K562 (cell line): ENCODE results near the gene SPATA16. TPM values are rescaled to one million over a fixed set of nuclear protein-coding genes. Genes with fewer than 3 reads are reported as not detected.

Experiments used
- ATAC-seq: fragments of 200-7000 bp; cut with Tn5 transposase; 3 replicates; pipeline ENCODE4 v1.9.1; 2020; ENCODE audit warnings: moderate library complexity
- BruUV-seq: library from RNA; stranded (reverse); fragments of 400-500 nt; replicated peaks from 2 replicates; lab custom pipeline; 2021; lab: Mats Ljungman, UMichigan
- CTCF ChIA-PET: fragments of 300-600 bp; formaldehyde crosslinking; extraction: SDS; loops from one replicate; lab custom pipeline; 2021; ENCODE audit warnings: low intra/inter-chr PET ratio; lab: Yijun Ruan, JAX
- POLR2A ChIA-PET: fragments of 300-600, 350-650 bp; sonication (Branson Sonifier 250); formaldehyde crosslinking; extraction: SDS; loops from one replicate; lab custom pipeline; 2021; ENCODE audit warnings: antibody characterized with exemption, inconsistent platforms; lab: Yijun Ruan, JAX
- DNase-seq, 4 experiments: peaks; one replicate each; pipeline versions ENCODE4 v3.0.0 to v3.0.0-alpha.2; 2011 to 2018; ENCODE audit warnings: low spot score in 3 of 4, mixed read lengths in 3 of 4; ENCODE audit errors: extremely low read depth in 1 of 4
- FAIRE-seq: peaks from 2 replicates; lab custom pipeline; 2011; peaks lifted over from hg19 to GRCh38; lab: Jason Lieb, UNC
- H2AFZ ChIP-seq: 2 replicates; pipeline ENCODE4 v1.6.0; 2011; ENCODE audit warnings: low read depth, low read length, control low read depth, inconsistent platforms
- H3K27ac ChIP-seq: fragments of 200-600 bp; 3 replicates; pipeline ENCODE4 v1.8.0; 2011; ENCODE audit warnings: low read depth, mild to moderate bottlenecking, control low read depth, inconsistent platforms, low read length, moderate library complexity, mixed read lengths; ENCODE audit errors: extremely low read depth
- H3K27me3 ChIP-seq, 2 experiments: fragments of 300-600 bp in 1 of 2; 2 replicates in 1 of 2; 3 replicates in 1 of 2; pipeline versions ENCODE4 v1.6.0 to v1.8.0; 2011; ENCODE audit warnings: inconsistent platforms in 2 of 2, low read length in 2 of 2, mild to moderate bottlenecking in 1 of 2, mixed read lengths in 1 of 2, moderate library complexity in 1 of 2; ENCODE audit not compliant: control insufficient read depth in 2 of 2, insufficient read depth in 2 of 2
- H3K36me3 ChIP-seq: fragments of 300-600 bp; 3 replicates; pipeline ENCODE4 v1.8.0; 2011; ENCODE audit warnings: mild to moderate bottlenecking, low read length, inconsistent platforms; ENCODE audit not compliant: control insufficient read depth, insufficient read depth
- H3K4me1 ChIP-seq, 2 experiments: fragments of 200-600 bp in 1 of 2; replicated peaks in 1 of 2; 2 replicates in 1 of 2; 3 replicates in 1 of 2; pipeline versions ENCODE4 v1.5.1 to v1.8.0; 2011; ENCODE audit warnings: inconsistent platforms in 2 of 2, low read length in 2 of 2, mild to moderate bottlenecking in 1 of 2, mixed read lengths in 1 of 2, moderate library complexity in 1 of 2; ENCODE audit not compliant: control insufficient read depth in 2 of 2, insufficient read depth in 2 of 2
- H3K4me2 ChIP-seq: 2 replicates; pipeline ENCODE4 v1.6.1; 2011; ENCODE audit warnings: low read length, control low read depth, inconsistent platforms, mixed read lengths; ENCODE audit not compliant: insufficient read depth
- H3K4me3 ChIP-seq: fragments of 200-600 bp; sonication (generic), shearing (Covaris generic); 2 replicates; pipeline ENCODE4 v1.5.1; 2016; ENCODE audit warnings: control low read depth, inconsistent platforms
- H3K79me2 ChIP-seq: fragments of 200-600 bp; 3 replicates; pipeline ENCODE4 v1.8.0; 2011; ENCODE audit warnings: low read length, inconsistent platforms; ENCODE audit not compliant: control insufficient read depth, insufficient read depth
- H3K9ac ChIP-seq, 2 experiments: 2 replicates each; pipeline versions ENCODE4 v1.6.0 to v1.6.1; 2011; ENCODE audit warnings: low read depth in 2 of 2, low read length in 2 of 2, control low read depth in 1 of 2, inconsistent platforms in 1 of 2, mild to moderate bottlenecking in 1 of 2, mixed read lengths in 1 of 2; ENCODE audit not compliant: insufficient read depth in 1 of 2
- H3K9me1 ChIP-seq: one replicate; pipeline ENCODE4 v1.6.0; 2011; ENCODE audit warnings: inconsistent platforms, mild to moderate bottlenecking, low read length, moderate library complexity; ENCODE audit not compliant: control insufficient read depth, insufficient read depth
- H3K9me3 ChIP-seq: replicated peaks from 2 replicates; pipeline ENCODE4 v1.5.1; 2011; ENCODE audit warnings: low read depth, low read length, inconsistent platforms; ENCODE audit not compliant: control insufficient read depth, insufficient read depth
- H4K20me1 ChIP-seq: replicated peaks from 2 replicates; pipeline ENCODE4 v1.6.1; 2011; ENCODE audit warnings: low read length, inconsistent platforms, mixed read lengths; ENCODE audit not compliant: control insufficient read depth, insufficient read depth
- DIDO1 ChIP-seq: fragments of 450-650 bp; IDR thresholded peaks from 2 replicates; pipeline ENCODE4 v1.6.1; 2016; ENCODE audit warnings: low read depth, missing biosample characterization, missing genetic modification characterization
- MEIS2 ChIP-seq: fragments of 450-650 bp; IDR thresholded peaks from 2 replicates; pipeline ENCODE4 v1.6.1; 2014; ENCODE audit warnings: mild to moderate bottlenecking; ENCODE audit not compliant: partially characterized antibody
- NEUROD1 ChIP-seq: fragments of 150-350 bp; IDR thresholded peaks from 2 replicates; pipeline ENCODE4 v1.6.1; 2014; ENCODE audit warnings: borderline replicate concordance, low read length, low read depth; ENCODE audit not compliant: partially characterized antibody
- PKNOX1 ChIP-seq: fragments of 450-650 bp; IDR thresholded peaks from 2 replicates; pipeline ENCODE4 v1.6.1; 2016
- SMAD4 ChIP-seq: fragments of 250-450 bp; sonication (Bioruptor Pico); conservative IDR thresholded peaks from 2 replicates; pipeline ENCODE4 v1.8.0; 2021; ENCODE audit warnings: inconsistent platforms, mild to moderate bottlenecking, moderate library complexity
- TAF1 ChIP-seq: IDR thresholded peaks from 2 replicates; pipeline ENCODE4 v1.6.1; 2011; ENCODE audit warnings: mild to moderate bottlenecking, low read length, moderate library complexity; ENCODE audit not compliant: insufficient read depth, control insufficient read depth, severe bottlenecking; ENCODE audit errors: extremely low read depth
- TFAP4 ChIP-seq: sonication (generic); formaldehyde crosslinking; IDR thresholded peaks from 2 replicates; pipeline ENCODE4 v1.8.0; 2022; ENCODE audit warnings: missing genetic modification reagents, mild to moderate bottlenecking, moderate library complexity, borderline replicate concordance
- WGBS: fragments of 100-300 bp; shearing (Covaris generic); methylation state at CpG from one replicate; pipeline ENCODE4 v1.1.6; 2016; ENCODE audit warnings: low coverage, mixed read lengths; ENCODE audit not compliant: insufficient coverage; ENCODE audit errors: missing lambda C conversion rate; 5-methylcytosine and 5-hydroxymethylcytosine counted together
- in situ Hi-C: fragments of 300-500 bp; cut with MboI; formaldehyde crosslinking; loops from 4 replicates; pipeline ENCODE4 v1.15.0; 2018; ENCODE audit warnings: inconsistent platforms, mixed read lengths
- intact Hi-C: fragments of 100-400 bp; cut with micrococcal nuclease; formaldehyde crosslinking; loops from 2 replicates; pipeline ENCODE4 v1.14.2; 2022
- polyA plus RNA-seq, 8 experiments: library from polyadenylated mRNA; depleted of rRNA in 4 of 8; stranded (reverse) in 5 of 8; unstranded in 3 of 8; fragments of >200 nt; fragmentation: Nextera tagmentation in 2 of 8; fragmentation: Illumina TruSeq in 1 of 8; extraction: Ambion mirVana in 2 of 8; extraction: Trizol in 1 of 8; gene quantifications; 2 replicates each; pipeline versions ENCODE4 v1.2.1 to v1.2.3, GENCODE V29; 2011 to 2014; ENCODE audit warnings: inconsistent platforms in 1 of 8, missing spikeins in 1 of 8
- total RNA-seq, 7 experiments: library from RNA; depleted of rRNA in 6 of 7; stranded (reverse); fragments of >200 nt in 6 of 7; fragmentation: Illumina TruSeq in 2 of 7; extraction: Trizol in 2 of 7; gene quantifications; 2 replicates each; pipeline versions ENCODE4 v1.2.1 to v1.2.3, GENCODE V29; 2011 to 2021; ENCODE audit warnings: low replicate concordance in 1 of 7
- TF ChIP-seq, protein P1 (sequence below), 2 experiments: fragments of 450-650 bp in 1 of 2; sonication (generic) in 1 of 2; formaldehyde crosslinking in 1 of 2; IDR thresholded peaks; 2 replicates each; pipeline versions ENCODE4 v1.7.1 to v1.9.0; 2016 to 2022; ENCODE audit warnings: inconsistent platforms in 1 of 2, mild to moderate bottlenecking in 1 of 2, missing genetic modification reagents in 1 of 2

The SPATA16 gene
- total and polyA plus RNA-seq, 9 of the 15 experiments (the other 6 are each of a cell fraction or from before 2014, with no cell fraction given): not detected

DNA sequence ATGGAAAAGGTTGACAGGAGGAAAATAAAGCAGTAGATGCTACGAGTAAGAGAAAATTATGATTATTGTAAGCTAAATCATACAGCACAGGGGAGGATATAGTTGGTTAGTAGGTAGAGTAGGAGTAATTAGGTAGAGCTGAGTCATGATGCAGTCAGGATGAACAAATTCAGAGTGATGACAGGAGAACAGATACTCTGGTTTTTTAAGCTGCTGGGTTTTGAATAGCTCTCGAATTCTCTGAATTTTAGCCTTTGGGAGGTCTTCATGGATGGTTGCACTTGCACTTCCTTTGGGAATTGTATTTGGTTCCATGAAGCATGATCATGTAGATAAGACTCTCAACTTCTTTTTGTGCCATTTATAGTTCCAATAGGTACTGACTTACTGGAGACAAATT lies 294.3 kb downstream of the SPATA16 start (continued):
- peak; percentile 82 for TF ChIP-seq MEIS2
- no peak for TF ChIP-seq PKNOX1
- no peak for TF ChIP-seq TAF1

GRCh38 chr3:172846103-172846561 lies 294.9 kb downstream of the SPATA16 start:
- ChIA-PET CTCF (no interaction called here), POLR2A (interaction anchor here (1.4 to 1.6 kb wide), 2 partner anchors 9 to 11 kb away, joined by 3 to 7 read pairs; no protein-coding TSS in a partner anchor)
- no TSS peak for BruUV-seq
- H3K9ac ChIP-seq: no peak overlapping the region
- intact Hi-C loops (no loop called here), in situ Hi-C loops (no loop called here)
- H3K4me2 ChIP-seq: no peak overlapping the region
- FAIRE-seq (no peak), ATAC-seq (peak; percentile 56), DNase-seq (peak in 1 of 4 experiments; percentile 45)
- peak overlapping the region; percentile 38; the same call in 2 of the 3 replicates for H3K27ac ChIP-seq
- no peaks in the 10 kb centered on the region for H3K79me2 ChIP-seq
- H3K9me3 ChIP-seq: no peaks in the 10 kb centered on the region
- H3K4me3 ChIP-seq: no peak overlapping the region
- 44% methylated on average over 4 of the region's 4 CpGs for WGBS
- peaks cover 0 to 28% of the 10 kb centered on the region in 2 experiments; a peak in 3 of 5 replicates for H3K4me1 ChIP-seq
- no peaks in the 10 kb centered on the region for H3K9me1 ChIP-seq
- no peaks in the 10 kb centered on the region for H3K27me3 ChIP-seq
- no peaks in the 10 kb centered on the region for H4K20me1 ChIP-seq
- no peaks in the 10 kb centered on the region for H3K36me3 ChIP-seq
- H2AFZ ChIP-seq: peak overlapping the region; percentile 78
- no peak for TF ChIP-seq NEUROD1
- TF ChIP-seq, protein P1, sequence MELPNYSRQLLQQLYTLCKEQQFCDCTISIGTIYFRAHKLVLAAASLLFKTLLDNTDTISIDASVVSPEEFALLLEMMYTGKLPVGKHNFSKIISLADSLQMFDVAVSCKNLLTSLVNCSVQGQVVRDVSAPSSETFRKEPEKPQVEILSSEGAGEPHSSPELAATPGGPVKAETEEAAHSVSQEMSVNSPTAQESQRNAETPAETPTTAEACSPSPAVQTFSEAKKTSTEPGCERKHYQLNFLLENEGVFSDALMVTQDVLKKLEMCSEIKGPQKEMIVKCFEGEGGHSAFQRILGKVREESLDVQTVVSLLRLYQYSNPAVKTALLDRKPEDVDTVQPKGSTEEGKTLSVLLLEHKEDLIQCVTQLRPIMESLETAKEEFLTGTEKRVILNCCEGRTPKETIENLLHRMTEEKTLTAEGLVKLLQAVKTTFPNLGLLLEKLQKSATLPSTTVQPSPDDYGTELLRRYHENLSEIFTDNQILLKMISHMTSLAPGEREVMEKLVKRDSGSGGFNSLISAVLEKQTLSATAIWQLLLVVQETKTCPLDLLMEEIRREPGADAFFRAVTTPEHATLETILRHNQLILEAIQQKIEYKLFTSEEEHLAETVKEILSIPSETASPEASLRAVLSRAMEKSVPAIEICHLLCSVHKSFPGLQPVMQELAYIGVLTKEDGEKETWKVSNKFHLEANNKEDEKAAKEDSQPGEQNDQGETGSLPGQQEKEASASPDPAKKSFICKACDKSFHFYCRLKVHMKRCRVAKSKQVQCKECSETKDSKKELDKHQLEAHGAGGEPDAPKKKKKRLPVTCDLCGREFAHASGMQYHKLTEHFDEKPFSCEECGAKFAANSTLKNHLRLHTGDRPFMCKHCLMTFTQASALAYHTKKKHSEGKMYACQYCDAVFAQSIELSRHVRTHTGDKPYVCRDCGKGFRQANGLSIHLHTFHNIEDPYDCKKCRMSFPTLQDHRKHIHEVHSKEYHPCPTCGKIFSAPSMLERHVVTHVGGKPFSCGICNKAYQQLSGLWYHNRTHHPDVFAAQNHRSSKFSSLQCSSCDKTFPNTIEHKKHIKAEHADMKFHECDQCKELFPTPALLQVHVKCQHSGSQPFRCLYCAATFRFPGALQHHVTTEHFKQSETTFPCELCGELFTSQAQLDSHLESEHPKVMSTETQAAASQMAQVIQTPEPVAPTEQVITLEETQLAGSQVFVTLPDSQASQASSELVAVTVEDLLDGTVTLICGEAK (IDR thresholded peaks at IDR 0.05): peak; percentile 53; the same call in 1 of the 2 replicates
- TF ChIP-seq, protein P1 (CRISPR knock-in tag; IDR thresholded peaks at IDR 0.05): no peak
- no peak for TF ChIP-seq TFAP4 (CRISPR knock-in tag)
- TF ChIP-seq DIDO1 (tag): no peak
- TF ChIP-seq SMAD4 (CRISPR knock-in tag): 0 out of 2 replicates have a peak, but pooled peaks have one; percentile 29
